GM18909 (cell line): ENCODE measurements around the gene KTN1.

Experiments
- ATAC-seq: cut with Tn5 transposase; IDR thresholded peaks from one replicate; pipeline ENCODE4 v1.9.1; 2021; ENCODE audit warnings: mild to moderate bottlenecking; ENCODE audit not compliant: unreplicated experiment, poor library complexity

Gene KTN1

DNA sequence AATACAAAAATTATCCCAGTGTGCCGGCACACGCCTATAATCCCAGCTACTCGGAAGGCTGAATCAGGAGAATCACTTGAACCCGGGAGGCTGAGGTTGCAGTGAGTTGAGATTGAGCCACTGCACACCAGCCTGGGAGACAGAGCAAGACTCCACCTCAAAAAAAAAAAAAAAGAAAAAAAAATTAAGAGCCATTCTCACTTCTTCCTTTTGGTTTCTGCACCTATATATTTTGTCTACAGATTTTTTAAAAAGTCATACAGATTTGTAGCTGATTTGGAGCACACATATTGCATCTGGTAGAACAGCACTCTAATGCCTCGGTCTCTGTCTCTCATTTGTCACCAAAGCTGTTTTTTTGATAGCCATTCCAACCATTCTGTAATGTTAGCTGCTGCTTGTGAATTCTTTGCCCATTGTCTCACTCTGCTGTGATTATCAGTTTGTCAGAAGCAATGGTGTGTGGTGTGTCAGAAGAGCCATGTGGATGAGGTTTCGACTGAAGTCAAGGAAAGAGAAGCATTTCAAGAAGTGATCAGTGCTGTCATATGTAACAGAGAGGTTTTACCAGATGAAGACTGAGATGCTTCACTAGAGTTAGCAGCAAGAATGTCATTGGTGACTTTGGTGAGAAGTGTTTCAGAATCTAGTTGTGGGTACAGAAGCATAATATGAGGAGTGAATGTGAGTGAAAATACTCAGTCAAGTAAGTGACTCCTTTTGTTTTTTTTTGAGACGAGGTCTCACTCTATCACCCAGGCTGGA, 8.7 kb upstream of the KTN1 start:
- ATAC-seq = peak; percentile 56

DNA sequence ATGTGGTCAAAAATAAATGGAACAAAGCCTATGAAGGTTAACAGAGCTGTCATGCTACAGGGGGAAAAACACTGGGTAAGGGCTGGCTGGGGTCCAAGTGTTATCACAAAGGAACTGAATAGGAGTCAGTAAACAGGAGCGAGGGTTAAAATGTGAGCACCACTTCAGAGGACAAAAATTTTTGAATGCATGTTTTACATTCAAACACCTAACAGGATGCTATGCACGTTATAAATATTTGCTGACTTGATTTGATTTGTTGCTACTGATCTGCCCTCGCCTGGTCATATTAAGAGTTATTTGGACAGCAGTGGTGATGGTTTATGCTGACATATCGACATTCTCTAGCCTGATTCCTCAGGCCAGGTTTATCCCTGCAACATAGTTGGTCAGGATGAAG, 7.4 kb upstream of the KTN1 start:
- no peak for ATAC-seq

DNA sequence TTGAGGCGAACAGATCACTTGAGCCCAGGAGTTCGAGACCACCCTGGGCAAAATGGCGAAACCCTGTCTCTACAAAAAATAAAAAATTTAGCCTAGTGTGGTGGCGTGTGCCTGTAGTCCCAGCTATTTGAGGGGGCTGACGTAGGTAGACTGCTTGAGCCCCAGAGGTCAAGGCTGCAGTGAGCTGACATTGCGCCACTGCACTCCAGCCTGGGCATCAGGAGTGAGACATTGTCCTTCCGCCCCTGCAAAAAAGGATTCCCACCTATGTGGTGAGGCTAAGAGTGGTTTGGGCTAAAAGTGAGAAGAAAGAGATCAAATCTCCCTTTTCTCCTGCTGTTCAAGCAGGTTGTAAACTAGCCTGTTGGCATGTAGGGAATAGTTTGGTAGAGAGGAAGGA, 5.0 kb upstream of the KTN1 start:
- no peak for ATAC-seq

DNA sequence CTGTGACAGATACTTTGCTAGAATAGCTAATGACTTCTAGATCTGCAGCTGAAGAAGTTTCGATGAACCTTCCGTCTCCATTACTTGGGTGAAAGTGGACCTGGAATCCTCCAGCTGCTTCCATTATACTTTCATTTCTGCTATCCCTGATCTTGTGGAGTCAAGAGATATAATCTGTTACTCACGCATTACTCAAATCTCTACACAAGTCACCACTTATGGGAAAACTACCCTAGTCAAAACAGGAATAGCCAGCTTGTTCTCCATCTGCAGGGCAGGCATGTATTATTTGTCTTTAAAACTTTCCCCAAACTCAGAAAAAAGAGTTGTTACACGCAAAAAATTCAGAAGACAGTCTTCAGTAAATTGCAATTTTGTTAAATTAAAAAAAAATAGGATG, 2.8 kb upstream of the KTN1 start:
- no peak for ATAC-seq

- ATAC-seq = no peak
These were observed 1.5 kb upstream of the KTN1 start for GRCh38 chr14:55578511-55578910.

- ATAC-seq = peak; percentile 50
These were observed 699 bp downstream of the KTN1 start for GRCh38 chr14:55580470-55581341.

GRCh38 chr14:55581342-55581771, 1.4 kb downstream of the KTN1 start:
- no peak for ATAC-seq

GRCh38 chr14:55582746-55583145, 2.7 kb downstream of the KTN1 start:
- no peak for ATAC-seq

- no peak for ATAC-seq
These were observed 4.0 kb downstream of the KTN1 start for GRCh38 chr14:55583942-55584468.

- no peak for ATAC-seq
These were observed 5.8 kb downstream of the KTN1 start for GRCh38 chr14:55585854-55586253.

DNA sequence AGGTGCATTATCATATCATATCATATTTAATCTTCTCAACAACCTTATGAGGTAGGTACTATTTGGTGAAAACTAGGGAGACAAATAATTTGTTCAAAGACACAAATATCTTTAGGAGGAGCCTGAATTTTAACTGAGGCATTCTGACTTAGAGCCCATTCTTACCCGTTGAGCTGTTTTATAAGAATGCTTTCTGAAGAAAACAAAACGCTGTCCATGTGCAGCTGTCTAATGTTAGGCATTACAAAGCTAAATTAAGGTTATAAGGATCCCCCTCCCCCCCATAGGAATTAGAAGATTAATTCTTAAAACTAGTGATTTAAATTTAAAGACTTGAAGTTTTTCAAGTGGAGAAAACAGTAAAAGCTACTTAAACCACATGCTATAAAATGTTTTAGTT, 6.4 kb downstream of the KTN1 start:
- no peak for ATAC-seq

- no peak for ATAC-seq
These were observed 7.8 kb downstream of the KTN1 start for GRCh38 chr14:55587847-55588246.

- ATAC-seq = no peak
These were observed 8.3 kb downstream of the KTN1 start for GRCh38 chr14:55588259-55588699.

DNA sequence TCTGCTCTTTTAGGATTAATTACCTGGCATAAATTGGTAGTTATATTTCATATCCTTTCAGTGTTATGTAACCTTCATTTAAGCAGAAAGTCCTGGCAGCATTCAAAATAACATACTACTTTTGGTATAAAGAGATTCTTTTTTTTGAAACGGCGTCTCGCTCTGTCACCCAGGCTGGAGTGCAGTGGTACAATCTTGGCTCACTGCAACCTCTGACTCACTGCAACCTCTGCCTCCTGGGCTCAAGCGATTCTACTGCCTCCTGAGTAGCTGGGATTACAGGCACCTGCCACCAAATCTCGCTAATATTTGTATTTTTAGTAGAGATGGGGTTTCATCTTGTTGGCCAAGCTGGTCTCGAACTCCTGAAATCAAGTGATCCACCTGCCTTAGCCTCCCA, 9.2 kb downstream of the KTN1 start:
- ATAC-seq = no peak

- ATAC-seq = no peak
These were observed 12.4 kb downstream of the KTN1 start for GRCh38 chr14:55592436-55592835.

DNA sequence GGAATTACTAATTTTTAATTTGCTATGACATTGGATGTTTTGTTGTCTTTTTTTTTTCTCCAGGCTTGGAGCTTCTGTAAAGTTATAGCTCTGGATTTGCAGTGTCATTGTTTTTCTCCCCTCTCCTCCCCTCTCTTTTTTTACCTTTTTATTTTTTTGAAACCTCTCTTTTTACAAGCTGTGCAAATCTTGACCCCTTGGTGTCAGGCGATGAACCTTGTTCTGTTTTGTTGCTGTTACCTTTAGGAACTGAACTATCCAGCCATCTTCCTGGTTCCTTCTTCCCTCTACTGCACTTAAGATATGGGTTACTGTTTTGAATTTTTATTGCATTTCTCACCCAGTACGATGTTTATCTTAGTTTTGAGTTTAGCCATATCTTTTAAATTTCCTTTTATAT, 13.7 kb downstream of the KTN1 start:
- ATAC-seq = no peak

DNA sequence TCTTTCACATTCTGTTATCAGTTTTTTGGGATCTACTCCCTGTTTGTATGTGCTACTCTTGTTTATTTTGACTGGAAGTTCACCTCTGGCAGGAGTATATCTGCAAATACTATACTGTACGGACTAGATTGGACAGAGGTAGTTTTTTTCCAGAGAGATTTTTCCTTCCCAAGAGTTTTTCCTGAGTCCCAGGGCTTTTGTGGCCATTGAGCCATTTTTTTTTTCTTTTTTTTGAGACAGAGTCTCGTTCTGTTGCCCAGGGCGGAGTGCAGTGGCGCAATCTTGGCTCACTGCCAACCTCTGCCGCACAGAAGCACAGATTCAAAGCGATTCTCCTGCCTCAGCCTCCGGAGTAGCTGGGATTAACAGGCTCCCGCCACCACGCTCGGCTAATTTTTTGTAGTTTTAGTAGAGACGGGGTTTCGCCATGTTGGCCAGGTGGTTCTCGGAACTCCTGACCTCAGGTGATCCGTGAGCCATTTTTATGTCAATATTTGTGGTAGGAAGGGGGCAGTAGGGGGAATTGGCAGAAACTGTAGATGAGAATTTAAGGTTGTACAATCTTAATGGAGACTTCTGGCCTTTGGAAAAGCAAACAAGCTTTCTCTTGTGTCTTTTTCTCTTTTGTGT, 19.4 kb downstream of the KTN1 start:
- ATAC-seq = no peak

GRCh38 chr14:55600784-55601561, 21.0 kb downstream of the KTN1 start:
- no peak for ATAC-seq

DNA sequence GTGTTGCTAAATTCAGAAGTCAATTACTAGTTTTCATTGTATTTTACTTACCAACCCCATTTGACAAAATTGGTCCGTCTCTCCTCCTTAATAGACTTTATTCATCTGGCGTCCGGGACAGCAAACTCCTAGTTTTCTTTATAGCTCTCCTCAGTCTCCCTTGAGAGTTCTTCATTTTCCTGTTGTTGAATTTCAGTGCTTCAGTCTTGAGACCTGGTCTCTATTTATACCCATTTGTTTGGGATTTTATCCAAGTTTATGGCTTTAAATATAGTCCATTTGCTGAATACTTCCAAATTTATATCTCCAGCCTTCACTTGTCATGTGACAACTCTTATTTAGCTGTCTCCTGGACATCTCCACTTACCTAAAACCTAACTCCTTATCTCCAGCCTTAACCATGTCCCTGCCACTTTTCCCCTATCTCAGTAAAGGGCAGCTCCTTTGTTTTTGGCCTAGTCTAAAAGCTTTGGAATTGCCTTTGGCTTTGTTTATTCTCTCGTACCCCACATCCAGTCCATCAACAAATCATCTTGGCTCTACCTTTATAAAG, 23.5 kb downstream of the KTN1 start:
- ATAC-seq = no peak

GRCh38 chr14:55604488-55604887, 24.5 kb downstream of the KTN1 start:
- no peak for ATAC-seq
